ENCODE measurements around the gene PREX1.

DNA sequence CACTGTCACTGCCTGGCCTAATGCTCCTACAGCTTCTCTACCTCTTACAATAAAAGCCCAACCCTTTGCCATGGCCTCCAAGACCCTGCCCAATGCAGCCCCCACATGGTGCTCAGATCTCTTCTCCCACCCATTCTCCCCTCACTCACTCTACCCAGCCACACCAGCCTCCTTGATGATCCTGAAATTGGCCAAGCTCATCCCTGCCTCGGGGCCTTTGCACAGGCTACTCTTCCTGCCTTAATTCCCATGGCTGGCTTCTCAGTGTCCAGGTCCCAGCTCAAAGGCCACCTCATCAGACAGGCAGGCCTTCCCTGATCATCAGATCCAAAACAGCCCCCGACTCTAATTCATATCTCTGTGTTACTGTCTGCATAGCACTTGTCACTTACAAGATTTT, 25.6 kb downstream of the PREX1 start:
- TF ChIP-seq MAX (IDR thresholded peaks at IDR 0.05; ENCODE audit: insufficient read depth, insufficient read length), result no peak
- no peak for TF ChIP-seq CTCF (IDR thresholded peaks at IDR 0.05; ENCODE audit: extremely low read depth in 1 of 2, insufficient read depth in 1 of 2, low read depth in 1 of 2, low read length in 2 of 2)
- no peak for TF ChIP-seq JUN (IDR thresholded peaks at IDR 0.05; ENCODE audit: borderline replicate concordance, insufficient read depth, insufficient read length, low read depth)
- no peak for TF ChIP-seq POLR2AphosphoS5 (IDR thresholded peaks at IDR 0.05; ENCODE audit: insufficient read depth, low read depth, low read length)
